Activated naive CD4-positive, alpha-beta T cell treated with anti-CD3 and anti-CD28 coated beads, Interleukin-2, amount 10 ng/mL, durations not matched to agents 5 hours and 36 hours (primary cell): ENCODE results near the gene BST2. TPM values are rescaled to one million over a fixed set of nuclear protein-coding genes. Genes with fewer than 3 reads are reported as not detected.

Source experiments
- total RNA-seq, 2 experiments: library from RNA; stranded (reverse); gene quantifications; one replicate each; pipeline ENCODE4 v1.2.3, GENCODE V29; 2021

The BST2 gene
- 100 to 1,000 TPM; 104 to 111 TPM for total RNA-seq

GRCh38 chr19:17405250-17406045, at the start of gene BST2:
Gene BST2, minus strand, starts transcription at chr19:17405630. Its CDS starts 55 bp downstream, at chr19:17405575.

GRCh38 chr19:17448131-17448967, 42.9 kb upstream of the BST2 start, which contains the start of gene TMEM221:
Gene TMEM221, minus strand, starts transcription at chr19:17448668. Its CDS starts 206 bp downstream, at chr19:17448462.

GRCh38 chr19:17419621-17420474, 14.4 kb upstream of the BST2 start, which contains the start of gene MVB12A:
Gene MVB12A, plus strand, starts transcription at chr19:17420047. Its CDS starts 89 bp downstream, at chr19:17420136.

GRCh38 chr19:17393914-17394313, 11.5 kb downstream of the BST2 start, which contains the start of gene CCDC194:
Gene CCDC194, minus strand, starts transcription at chr19:17394196. Its CDS starts 38 bp downstream, at chr19:17394158.

GRCh38 chr19:17376935-17377600, 28.4 kb downstream of the BST2 start, which contains the start of gene PLVAP:
Gene PLVAP, minus strand, starts transcription at chr19:17377342. Its CDS starts 54 bp downstream, at chr19:17377288.

Other genes starting within 250 kb of the BST2 start
- gene USE1, start 190.3 kb downstream of the BST2 start, total RNA-seq = 10 to 100 TPM; 29.3 to 32.3 TPM
- gene OCEL1, start 179.4 kb downstream of the BST2 start, total RNA-seq = 10 to 100 TPM; 29.0 to 32.4 TPM
- 1 to 10 TPM; 7.8 to 9.0 TPM for gene NR2F6, start 159.7 kb downstream of the BST2 start, total RNA-seq
- gene USHBP1, start 140.9 kb downstream of the BST2 start, total RNA-seq = under 1 TPM; 0.26 to 0.66 TPM
- 10 to 100 TPM; 97.6 to 98.3 TPM for gene BABAM1, start 138.2 kb downstream of the BST2 start, total RNA-seq
- gene ANKLE1, start 123.7 kb downstream of the BST2 start, total RNA-seq = 1 to 10 TPM; 7.0 to 8.2 TPM
- 1 to 10 TPM; 9.2 to 9.6 TPM for gene ABHD8, start 102.2 kb downstream of the BST2 start, total RNA-seq
- 10 to 100 TPM; 81.9 to 94.5 TPM for gene MRPL34, start 99.8 kb downstream of the BST2 start, total RNA-seq
- 10 to 100 TPM; 47.2 to 52.9 TPM for gene DDA1, start 96.1 kb downstream of the BST2 start, total RNA-seq
- 10 to 100 TPM; 16.6 to 17.4 TPM for gene ANO8, start 70.8 kb downstream of the BST2 start, total RNA-seq
- 10 to 100 TPM; 35.2 to 36.5 TPM for gene GTPBP3, start 68.1 kb downstream of the BST2 start, total RNA-seq
- gene PLVAP, start 28.3 kb downstream of the BST2 start, total RNA-seq = under 1 TPM in 1 of 2 experiments, not detected in 1; 0.43 TPM
- gene CCDC194, start 11.4 kb downstream of the BST2 start, total RNA-seq = 1 to 10 TPM; 2.1 to 2.2 TPM
- gene MVB12A, start 14.4 kb upstream of the BST2 start, total RNA-seq = 10 to 100 TPM; 38.8 to 39.2 TPM
- gene TMEM221, start 43.0 kb upstream of the BST2 start, total RNA-seq = not detected
- not detected for gene NXNL1, start 55.3 kb upstream of the BST2 start, total RNA-seq
- 1 to 10 TPM; 4.7 to 5.4 TPM for gene SLC27A1, start 64.9 kb upstream of the BST2 start, total RNA-seq
- 100 to 1,000 TPM; 100 to 104 TPM for gene PGLS, start 106.0 kb upstream of the BST2 start, total RNA-seq
- 10 to 100 TPM; 52.0 to 54.4 TPM for gene COLGALT1, start 150.0 kb upstream of the BST2 start, total RNA-seq